Measurements from ENCODE around the gene RUNX1.

DNA sequence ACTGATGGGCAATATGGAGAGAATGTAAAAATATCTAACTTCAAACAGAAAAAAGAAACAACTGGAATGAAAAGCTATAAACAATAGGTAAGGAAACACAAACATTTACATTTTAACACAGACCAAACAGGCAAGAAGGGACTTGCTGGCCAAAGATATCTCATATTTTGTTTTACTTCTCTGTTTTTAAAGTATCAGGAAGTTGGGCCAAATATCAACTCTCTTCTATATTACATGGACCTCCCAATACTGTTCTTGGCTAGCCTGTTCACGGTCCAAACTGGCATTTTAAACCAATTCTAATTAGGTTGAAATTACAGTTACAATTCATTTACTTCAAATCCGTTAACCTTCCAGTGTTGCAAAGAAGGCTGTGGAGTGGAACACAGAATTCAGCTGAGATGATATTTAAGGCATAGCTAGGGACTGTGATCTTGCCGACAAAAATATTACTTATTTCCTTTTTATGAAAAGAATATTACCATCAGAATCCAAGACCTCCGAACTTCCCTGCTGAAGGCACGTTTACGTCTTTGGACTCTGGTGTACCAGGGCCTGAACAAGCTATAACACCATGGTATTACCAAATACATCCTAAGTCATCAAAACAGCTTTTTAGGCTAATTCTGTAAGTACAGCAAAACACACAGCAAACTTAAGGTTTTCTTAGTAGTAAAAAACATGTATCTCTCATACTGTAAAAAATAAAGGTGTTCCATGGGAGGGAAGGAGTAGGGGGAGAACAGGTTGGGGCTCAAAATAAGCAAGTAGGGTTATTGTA is 165.4 kb downstream of the RUNX1 start:
- TF ChIP-seq, protein P1, sequence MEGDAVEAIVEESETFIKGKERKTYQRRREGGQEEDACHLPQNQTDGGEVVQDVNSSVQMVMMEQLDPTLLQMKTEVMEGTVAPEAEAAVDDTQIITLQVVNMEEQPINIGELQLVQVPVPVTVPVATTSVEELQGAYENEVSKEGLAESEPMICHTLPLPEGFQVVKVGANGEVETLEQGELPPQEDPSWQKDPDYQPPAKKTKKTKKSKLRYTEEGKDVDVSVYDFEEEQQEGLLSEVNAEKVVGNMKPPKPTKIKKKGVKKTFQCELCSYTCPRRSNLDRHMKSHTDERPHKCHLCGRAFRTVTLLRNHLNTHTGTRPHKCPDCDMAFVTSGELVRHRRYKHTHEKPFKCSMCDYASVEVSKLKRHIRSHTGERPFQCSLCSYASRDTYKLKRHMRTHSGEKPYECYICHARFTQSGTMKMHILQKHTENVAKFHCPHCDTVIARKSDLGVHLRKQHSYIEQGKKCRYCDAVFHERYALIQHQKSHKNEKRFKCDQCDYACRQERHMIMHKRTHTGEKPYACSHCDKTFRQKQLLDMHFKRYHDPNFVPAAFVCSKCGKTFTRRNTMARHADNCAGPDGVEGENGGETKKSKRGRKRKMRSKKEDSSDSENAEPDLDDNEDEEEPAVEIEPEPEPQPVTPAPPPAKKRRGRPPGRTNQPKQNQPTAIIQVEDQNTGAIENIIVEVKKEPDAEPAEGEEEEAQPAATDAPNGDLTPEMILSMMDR (IDR thresholded peaks at IDR 0.05), result no peak
- TF ChIP-seq ZFX (IDR thresholded peaks at IDR 0.05; ENCODE audit: borderline replicate concordance), result no peak

Measured in 22Rv1 (cell line).